WTC11 (cell line): ENCODE data around the gene ABHD16B.

Experiments used
- CTCF ChIP-seq: fragments of 200-600 bp; IDR thresholded peaks from 2 replicates; pipeline ENCODE4 v1.8.0; 2022; ENCODE audit warnings: antibody characterized with exemption
- HMGA2 ChIP-seq: fragments of 250-450 bp; sonication (Bioruptor Pico); IDR thresholded peaks from 2 replicates; pipeline ENCODE4 v1.4.0; 2021; ENCODE audit warnings: mild to moderate bottlenecking, moderate library complexity
- USF1 ChIP-seq: sonication (generic); formaldehyde crosslinking; IDR thresholded peaks from 2 replicates; pipeline ENCODE4 v1.8.0; 2022; ENCODE audit warnings: mild to moderate bottlenecking, missing genetic modification reagents

GRCh38 chr20:63858393-63859165, 2.7 kb upstream of the ABHD16B start:
- peak; percentile 59; the same call in 1 of the 2 replicates for TF ChIP-seq USF1 (CRISPR knock-in tag)
- TF ChIP-seq CTCF: no peak
- no peak for TF ChIP-seq HMGA2 (CRISPR knock-in tag)
